ENCODE results near the gene NADSYN1.

Gene NADSYN1

GRCh38 chr11:71446150-71446549, 6.9 kb upstream of the NADSYN1 start:
- no peak overlapping the region for H3K27ac ChIP-seq (ENCODE audit: low read depth, low read length, poor library complexity, severe bottlenecking)
- H3K79me2 ChIP-seq (ENCODE audit: insufficient read depth, low read length) = peaks cover 7% of the 10 kb centered on the region; the same call in 1 of the 2 replicates

GRCh38 chr11:71446942-71447688, 5.9 kb upstream of the NADSYN1 start:
- Histone ChIP-seq H3K27me3 (ENCODE audit: insufficient read depth, low read length) (no peaks in the 10 kb centered on the region), H3F3A (ENCODE audit: insufficient read depth, low read length) (peaks cover 10% of the 10 kb centered on the region; the same call in 1 of the 2 replicates), H2AFZ (ENCODE audit: low read length) (no peak overlapping the region), H3K4me1 (ENCODE audit: insufficient read depth, low read length, severe bottlenecking) (peaks cover 46% of the 10 kb centered on the region), H3K4me2 (ENCODE audit: low read length) (peak overlapping the region; percentile 85), H3K9me2 (ENCODE audit: low read depth, low read length) (no peaks in the 10 kb centered on the region), H3K36me3 (ENCODE audit: insufficient read depth, low read length) (peaks cover 51% of the 10 kb centered on the region), H3K9me3 (ENCODE audit: low read length) (no peaks in the 10 kb centered on the region), H3K9ac (ENCODE audit: low read length) (peak overlapping the region; percentile 77), H4K20me1 (ENCODE audit: insufficient read depth, low read length) (no peaks in the 10 kb centered on the region), H3K79me2 (ENCODE audit: insufficient read depth, low read length) (peaks cover 7% of the 10 kb centered on the region; the same call in 1 of the 2 replicates), H3K27ac (ENCODE audit: low read depth, low read length, poor library complexity, severe bottlenecking) (peak overlapping the region; percentile 42), H3K4me3 (ENCODE audit: low read depth, low read length, poor library complexity, severe bottlenecking) (peak overlapping the region; percentile 79)
- TF ChIP-seq EZH2 (IDR thresholded peaks at IDR 0.05; ENCODE audit: borderline replicate concordance, low read length) = no peak
- TF ChIP-seq, protein P1, sequence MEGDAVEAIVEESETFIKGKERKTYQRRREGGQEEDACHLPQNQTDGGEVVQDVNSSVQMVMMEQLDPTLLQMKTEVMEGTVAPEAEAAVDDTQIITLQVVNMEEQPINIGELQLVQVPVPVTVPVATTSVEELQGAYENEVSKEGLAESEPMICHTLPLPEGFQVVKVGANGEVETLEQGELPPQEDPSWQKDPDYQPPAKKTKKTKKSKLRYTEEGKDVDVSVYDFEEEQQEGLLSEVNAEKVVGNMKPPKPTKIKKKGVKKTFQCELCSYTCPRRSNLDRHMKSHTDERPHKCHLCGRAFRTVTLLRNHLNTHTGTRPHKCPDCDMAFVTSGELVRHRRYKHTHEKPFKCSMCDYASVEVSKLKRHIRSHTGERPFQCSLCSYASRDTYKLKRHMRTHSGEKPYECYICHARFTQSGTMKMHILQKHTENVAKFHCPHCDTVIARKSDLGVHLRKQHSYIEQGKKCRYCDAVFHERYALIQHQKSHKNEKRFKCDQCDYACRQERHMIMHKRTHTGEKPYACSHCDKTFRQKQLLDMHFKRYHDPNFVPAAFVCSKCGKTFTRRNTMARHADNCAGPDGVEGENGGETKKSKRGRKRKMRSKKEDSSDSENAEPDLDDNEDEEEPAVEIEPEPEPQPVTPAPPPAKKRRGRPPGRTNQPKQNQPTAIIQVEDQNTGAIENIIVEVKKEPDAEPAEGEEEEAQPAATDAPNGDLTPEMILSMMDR (IDR thresholded peaks at IDR 0.05; ENCODE audit: low read length) = no peak

More at GRCh38 chr11:71446150-71446549, 6.9 kb upstream of the NADSYN1 start:
- Histone ChIP-seq H3K9ac (ENCODE audit: low read length) (no peak overlapping the region), H3F3A (ENCODE audit: insufficient read depth, low read length) (peaks cover 4% of the 10 kb centered on the region; the same call in 1 of the 2 replicates), H3K27me3 (ENCODE audit: insufficient read depth, low read length) (no peaks in the 10 kb centered on the region), H3K4me1 (ENCODE audit: insufficient read depth, low read length, severe bottlenecking) (peaks cover 36% of the 10 kb centered on the region), H3K36me3 (ENCODE audit: insufficient read depth, low read length) (peaks cover 61% of the 10 kb centered on the region), H3K9me2 (ENCODE audit: low read depth, low read length) (no peaks in the 10 kb centered on the region), H3K4me3 (ENCODE audit: low read depth, low read length, poor library complexity, severe bottlenecking) (peak overlapping the region; percentile 79), H3K9me3 (ENCODE audit: low read length) (no peaks in the 10 kb centered on the region), H4K20me1 (ENCODE audit: insufficient read depth, low read length) (no peaks in the 10 kb centered on the region), H3K4me2 (ENCODE audit: low read length) (no peak overlapping the region), H2AFZ (ENCODE audit: low read length) (no peak overlapping the region)
- no peak for TF ChIP-seq EZH2 (IDR thresholded peaks at IDR 0.05; ENCODE audit: borderline replicate concordance, low read length)
- TF ChIP-seq, protein P1 (IDR thresholded peaks at IDR 0.05; ENCODE audit: low read length) = no peak

- Histone ChIP-seq H3F3A (ENCODE audit: insufficient read depth, low read length) (peaks cover 10% of the 10 kb centered on the region; the same call in 1 of the 2 replicates), H3K9me3 (ENCODE audit: low read length) (no peaks in the 10 kb centered on the region), H3K27ac (ENCODE audit: low read depth, low read length, poor library complexity, severe bottlenecking) (peak overlapping the region; percentile 42), H3K9ac (ENCODE audit: low read length) (peak overlapping the region; percentile 77), H3K36me3 (ENCODE audit: insufficient read depth, low read length) (peaks cover 47% of the 10 kb centered on the region), H3K79me2 (ENCODE audit: insufficient read depth, low read length) (peaks cover 7% of the 10 kb centered on the region; the same call in 1 of the 2 replicates), H4K20me1 (ENCODE audit: insufficient read depth, low read length) (no peaks in the 10 kb centered on the region), H3K4me3 (ENCODE audit: low read depth, low read length, poor library complexity, severe bottlenecking) (peak overlapping the region; percentile 79), H3K9me2 (ENCODE audit: low read depth, low read length) (no peaks in the 10 kb centered on the region), H3K4me1 (ENCODE audit: insufficient read depth, low read length, severe bottlenecking) (peaks cover 52% of the 10 kb centered on the region), H3K4me2 (ENCODE audit: low read length) (peak overlapping the region; percentile 85), H3K27me3 (ENCODE audit: insufficient read depth, low read length) (no peaks in the 10 kb centered on the region), H2AFZ (ENCODE audit: low read length) (no peak overlapping the region)
- TF ChIP-seq, protein P1 (IDR thresholded peaks at IDR 0.05; ENCODE audit: low read length) = no peak
- no peak for TF ChIP-seq EZH2 (IDR thresholded peaks at IDR 0.05; ENCODE audit: borderline replicate concordance, low read length)
These were observed 5.2 kb upstream of the NADSYN1 start for GRCh38 chr11:71447791-71448256.
